Liver (tissue), 9 donors: Measurements from ENCODE around the gene CDC37. TPM values are rescaled to one million over a fixed set of nuclear protein-coding genes. Genes with fewer than 3 reads are reported as not detected.

Source experiments
- DNase-seq: peaks from one replicate; pipeline ENCODE4 v3.0.0-alpha.2; 2017; ENCODE audit warnings: low spot score
- H3K27ac ChIP-seq, 2 donors: one replicate each; pipeline ENCODE4 v1.7.0; 2013; ENCODE audit warnings: inconsistent platforms in 2 of 2, low read length in 2 of 2, control low read depth in 1 of 2, low read depth in 1 of 2, mild to moderate bottlenecking in 1 of 2
- H3K27me3 ChIP-seq, 4 donors: one replicate each; pipeline versions ENCODE4 v1.6.1 to v1.7.0; 2013; ENCODE audit warnings: low read length in 3 of 4, inconsistent platforms in 1 of 4, mild to moderate bottlenecking in 1 of 4, moderate library complexity in 1 of 4; ENCODE audit not compliant: control insufficient read depth in 4 of 4, insufficient read depth in 4 of 4
- H3K36me3 ChIP-seq, 4 donors: one replicate each; pipeline versions ENCODE4 v1.6.1 to v1.7.0; 2013; ENCODE audit warnings: low read length in 3 of 4, mild to moderate bottlenecking in 3 of 4, low read depth in 1 of 4, moderate library complexity in 1 of 4; ENCODE audit not compliant: control insufficient read depth in 4 of 4, insufficient read depth in 3 of 4
- H3K4me1 ChIP-seq, 4 donors: one replicate each; pipeline versions ENCODE4 v1.6.1 to v1.7.0; 2013; ENCODE audit warnings: low read length in 3 of 4, mild to moderate bottlenecking in 3 of 4, moderate library complexity in 1 of 4; ENCODE audit not compliant: control insufficient read depth in 4 of 4, insufficient read depth in 4 of 4
- H3K4me3 ChIP-seq, 3 donors: one replicate each; pipeline versions ENCODE4 v1.6.1 to v1.7.0; 2013; ENCODE audit warnings: low read length in 3 of 3, control low read depth in 1 of 3, low read depth in 1 of 3, mild to moderate bottlenecking in 1 of 3
- H3K9ac ChIP-seq, 2 donors: one replicate each; pipeline ENCODE4 v1.7.0; 2013; ENCODE audit warnings: low read length in 2 of 2, mild to moderate bottlenecking in 2 of 2, moderate library complexity in 2 of 2, control low read depth in 1 of 2, low read depth in 1 of 2
- H3K9me3 ChIP-seq, 4 donors: one replicate each; pipeline versions ENCODE4 v1.6.1 to v1.7.0; 2013; ENCODE audit warnings: low read length in 3 of 4; ENCODE audit not compliant: control insufficient read depth in 4 of 4
- ATF3 ChIP-seq: IDR thresholded peaks from 2 replicates; pipeline ENCODE4 v1.6.1; 2016; ENCODE audit warnings: antibody characterized with exemption
- CTCF ChIP-seq: fragments of 150-350 bp; IDR thresholded peaks from 2 replicates; pipeline ENCODE4 v1.5.1; 2017; ENCODE audit warnings: improper control_type of control experiment, low read depth, low read length; ENCODE audit not compliant: missing input control
- EGR1 ChIP-seq, 2 donors: IDR thresholded peaks; 2 replicates each; pipeline ENCODE4 v1.6.1; 2016 to 2018; ENCODE audit warnings: antibody characterized with exemption in 2 of 2, low read depth in 2 of 2
- FOXA1 ChIP-seq: IDR thresholded peaks from 2 replicates; pipeline ENCODE4 v1.6.1; 2016; ENCODE audit warnings: antibody characterized with exemption
- FOXA2 ChIP-seq: IDR thresholded peaks from 2 replicates; pipeline ENCODE4 v1.6.1; 2016; ENCODE audit warnings: antibody characterized with exemption
- GABPA ChIP-seq, 2 donors: IDR thresholded peaks in 1 of 2; conservative IDR thresholded peaks in 1 of 2; 2 replicates each; pipeline ENCODE4 v1.6.1; 2016; ENCODE audit warnings: antibody characterized with exemption in 2 of 2, mild to moderate bottlenecking in 1 of 2, moderate library complexity in 1 of 2
- HNF4A ChIP-seq, 2 donors: conservative IDR thresholded peaks; 2 replicates each; pipeline ENCODE4 v1.6.1; 2016; ENCODE audit warnings: antibody characterized with exemption in 2 of 2, mild to moderate bottlenecking in 2 of 2
- HNF4G ChIP-seq: IDR thresholded peaks from 2 replicates; pipeline ENCODE4 v1.6.1; 2016; ENCODE audit warnings: antibody characterized with exemption
- JUND ChIP-seq, 2 donors: IDR thresholded peaks; 2 replicates each; pipeline ENCODE4 v1.6.1; 2016; ENCODE audit warnings: antibody characterized with exemption in 2 of 2
- MAX ChIP-seq: IDR thresholded peaks from 2 replicates; pipeline ENCODE4 v1.6.1; 2016; ENCODE audit warnings: antibody characterized with exemption
- NR2F2 ChIP-seq: IDR thresholded peaks from 2 replicates; pipeline ENCODE4 v1.6.1; 2016; ENCODE audit warnings: antibody characterized with exemption
- RAD21 ChIP-seq, 2 donors: IDR thresholded peaks; 2 replicates each; pipeline ENCODE4 v1.6.1; 2016; ENCODE audit warnings: antibody characterized with exemption in 2 of 2, mild to moderate bottlenecking in 2 of 2
- REST ChIP-seq: IDR thresholded peaks from 2 replicates; pipeline ENCODE4 v1.6.1; 2016; ENCODE audit warnings: antibody characterized with exemption, mild to moderate bottlenecking
- RXRA ChIP-seq, 2 donors: IDR thresholded peaks; 2 replicates each; pipeline ENCODE4 v1.6.1; 2017 to 2018; ENCODE audit warnings: antibody characterized with exemption in 2 of 2, mild to moderate bottlenecking in 1 of 2
- SP1 ChIP-seq: IDR thresholded peaks from 2 replicates; pipeline ENCODE4 v1.6.1; 2018; ENCODE audit warnings: antibody characterized with exemption, mild to moderate bottlenecking
- TAF1 ChIP-seq: conservative IDR thresholded peaks from 2 replicates; pipeline ENCODE4 v1.6.1; 2016; ENCODE audit warnings: antibody characterized with exemption, mild to moderate bottlenecking
- YY1 ChIP-seq: IDR thresholded peaks from 2 replicates; pipeline ENCODE4 v1.6.1; 2016; ENCODE audit warnings: antibody characterized with exemption, mild to moderate bottlenecking
- ZBTB33 ChIP-seq: IDR thresholded peaks from 2 replicates; pipeline ENCODE4 v1.6.1; 2016; ENCODE audit warnings: antibody characterized with exemption
- WGBS: extraction: QIAGEN DNeasy Blood & Tissue Kit; methylation state at CpG from one replicate; pipeline ENCODE4 v1.1.7; 2013; 5-methylcytosine and 5-hydroxymethylcytosine counted together
- polyA plus RNA-seq, 2 donors: library from polyadenylated mRNA; stranded (reverse) in 1 of 2; unstranded in 1 of 2; fragments of 200-250 nt in 1 of 2; fragments of >200 nt in 1 of 2; fragmentation: Nextera tagmentation in 1 of 2; extraction: Ambion mirVana in 1 of 2; gene quantifications; one replicate each; pipeline versions ENCODE4 v1.2.1 to v1.2.3, GENCODE V29; 2013 to 2015
- total RNA-seq, 2 donors: library from RNA; depleted of rRNA; stranded (reverse); fragments of >200 nt; gene quantifications; one replicate each; pipeline ENCODE4 v1.2.3, GENCODE V29; 2014
- donor health status: healthy.
- donor health status: healthy.
- donor health status: healthy.
- donor health status: healthy.
- donor health status: healthy.

CDC37 gene
- total and polyA plus RNA-seq, 4 donors = 46.0 to 69.9 (median 56.8) TPM

GRCh38 chr19:10424011-10424637 lies 20.8 kb upstream of the CDC37 start:
- peak; percentile 82 for DNase-seq
- no peak overlapping the region for H3K27ac ChIP-seq
- peaks cover 4 to 11% (median 6%) of the 10 kb centered on the region in 4 donors for H3K27me3 ChIP-seq
- no peaks in the 10 kb centered on the region for H3K36me3 ChIP-seq
- no peak overlapping the region for H3K9ac ChIP-seq
- TF ChIP-seq RAD21 (IDR thresholded peaks at IDR 0.05) (peak; percentile 57 to 78), JUND (IDR thresholded peaks at IDR 0.05) (no peak), NR2F2 (no peak), YY1 (no peak), CTCF (peak; percentile 81)
- H3K4me3 ChIP-seq = peak overlapping the region in 1 of 3 donors; percentile 32
- 4% methylated on average over 38 of the region's 38 CpGs for WGBS
- H3K9me3 ChIP-seq = no peaks in the 10 kb centered on the region
- H3K4me1 ChIP-seq = peaks cover 3 to 23% (median 8%) of the 10 kb centered on the region in 4 donors

GRCh38 chr19:10422846-10423245 lies 19.5 kb upstream of the CDC37 start:
- 79% methylated on average over 3 of the region's 3 CpGs for WGBS
- Histone ChIP-seq H3K36me3 (no peaks in the 10 kb centered on the region), H3K27me3 (peaks cover 5 to 11% (median 7%) of the 10 kb centered on the region in 4 donors), H3K9me3 (no peaks in the 10 kb centered on the region), H3K9ac (no peak overlapping the region), H3K4me1 (peaks cover 3 to 23% (median 8%) of the 10 kb centered on the region in 4 donors), H3K27ac (no peak overlapping the region), H3K4me3 (no peak overlapping the region)
- DNase-seq = no peak
- TF ChIP-seq REST (no peak), RAD21 (IDR thresholded peaks at IDR 0.05) (no peak), ZBTB33 (no peak), ATF3 (no peak), FOXA2 (no peak), HNF4G (no peak), TAF1 (no peak), MAX (no peak), JUND (IDR thresholded peaks at IDR 0.05) (no peak), YY1 (no peak), HNF4A (conservative IDR thresholded peaks at IDR 0.05) (no peak), GABPA (IDR thresholded peaks at IDR 0.05 in 1 of 2, conservative IDR thresholded peaks at IDR 0.05 in 1 of 2) (no peak), CTCF (no peak), FOXA1 (no peak), EGR1 (IDR thresholded peaks at IDR 0.05; ENCODE audit: low read depth in 2 of 2) (no peak), NR2F2 (no peak), SP1 (no peak), RXRA (IDR thresholded peaks at IDR 0.05) (no peak)
